ENCODE results near the gene LIN37.
"Not testable (repeated sequence)": the region's sequence is repeated elsewhere in the genome, so short reads cannot be mapped to it uniquely, and the experiment has no call there.

LIN37 gene

DNA sequence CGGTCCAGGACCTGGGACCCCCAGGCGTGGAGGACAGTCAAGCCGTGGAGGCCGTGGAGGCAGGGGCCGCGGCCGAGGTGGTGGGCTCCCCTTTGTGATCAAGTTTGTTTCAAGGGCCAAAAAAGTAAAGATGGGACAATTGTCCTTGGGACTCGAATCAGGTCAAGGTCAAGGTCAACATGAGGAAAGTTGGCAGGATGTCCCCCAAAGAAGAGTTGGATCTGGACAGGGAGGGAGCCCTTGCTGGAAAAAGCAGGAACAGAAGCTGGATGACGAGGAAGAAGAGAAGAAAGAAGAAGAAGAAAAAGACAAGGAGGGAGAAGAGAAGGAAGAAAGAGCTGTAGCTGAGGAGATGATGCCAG is 28.2 kb upstream of the LIN37 start:
- DNase-seq = no peak

- DNase-seq = no peak
Measured at GRCh38 chr19:35720648-35721047, 27.7 kb upstream of the LIN37 start.

GRCh38 chr19:35721374-35721773 is 27.0 kb upstream of the LIN37 start:
- DNase-seq = no peak

DNA sequence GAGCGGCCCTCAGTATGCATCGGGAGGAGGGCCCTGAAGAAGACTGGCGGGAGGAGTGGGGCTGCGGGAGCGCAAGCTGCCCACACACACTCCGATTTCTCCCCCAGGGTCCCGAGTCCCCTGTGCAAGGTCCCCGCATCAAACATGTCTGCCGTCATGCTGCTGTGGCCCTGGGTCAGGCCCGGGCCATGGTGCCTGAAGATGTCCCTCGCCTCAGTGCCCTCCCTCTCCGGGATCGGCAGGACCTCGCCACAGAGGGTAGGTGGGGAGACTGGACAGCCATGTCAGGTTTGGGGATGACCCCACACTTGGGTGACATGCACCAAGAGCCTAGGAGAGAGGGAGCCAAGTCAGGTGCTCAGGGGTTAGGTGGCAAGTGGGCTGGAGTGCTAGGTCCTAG is 25.9 kb upstream of the LIN37 start:
- DNase-seq = no peak

GRCh38 chr19:35722897-35723296 is 25.5 kb upstream of the LIN37 start:
- no peak for DNase-seq

- DNase-seq = no peak
Measured at GRCh38 chr19:35723671-35724070, 24.7 kb upstream of the LIN37 start.

- not testable (repeated sequence) for DNase-seq
Measured at GRCh38 chr19:35724132-35724531, 24.2 kb upstream of the LIN37 start.

DNA sequence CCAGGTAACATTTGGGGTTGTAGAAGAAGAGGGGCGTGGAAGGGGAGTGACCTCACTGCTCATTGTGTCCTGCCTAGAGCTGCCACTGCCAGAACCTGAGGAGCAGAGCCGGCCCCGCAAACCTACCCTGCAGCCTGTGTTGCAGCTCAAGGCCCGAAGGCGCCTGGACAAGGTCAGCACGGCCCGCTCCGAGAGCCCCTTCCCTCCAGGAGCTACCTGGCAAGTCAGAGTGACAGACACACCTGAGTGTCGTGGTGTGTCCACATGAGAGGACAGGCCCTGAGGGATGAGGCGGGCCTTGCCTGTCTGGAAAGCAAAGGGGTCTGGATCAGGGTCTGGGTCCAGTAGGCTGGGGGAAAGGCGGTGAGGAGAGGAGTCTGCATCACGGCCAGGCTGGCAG is 23.8 kb upstream of the LIN37 start:
- no peak for DNase-seq

DNA sequence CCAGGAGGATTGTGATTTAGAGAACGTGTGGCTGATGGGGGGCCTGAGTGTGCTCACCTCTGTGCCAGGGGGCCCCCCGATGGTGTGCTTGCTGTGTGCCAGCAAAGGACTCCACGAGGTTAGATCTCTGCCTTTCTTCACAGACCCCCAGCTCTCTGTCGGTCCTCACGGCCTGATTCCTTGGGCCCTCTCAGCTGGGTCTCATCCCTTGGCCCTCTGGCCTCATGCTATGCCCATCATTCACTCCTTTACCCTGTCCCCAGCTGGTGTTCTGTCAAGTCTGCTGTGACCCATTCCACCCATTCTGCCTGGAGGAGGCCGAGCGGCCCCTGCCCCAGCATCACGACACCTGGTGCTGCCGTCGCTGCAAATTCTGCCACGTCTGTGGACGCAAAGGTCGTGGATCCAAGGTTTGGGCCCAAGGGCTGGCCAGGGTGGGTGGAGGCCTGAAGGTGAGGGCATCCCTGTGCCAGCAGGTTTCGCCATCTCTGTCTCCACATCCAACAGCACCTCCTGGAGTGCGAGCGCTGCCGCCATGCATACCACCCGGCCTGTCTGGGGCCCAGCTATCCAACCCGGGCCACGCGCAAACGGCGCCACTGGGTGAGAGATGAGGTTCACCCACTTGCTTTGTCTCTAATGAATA is 23.0 kb upstream of the LIN37 start:
- no peak for DNase-seq

- no peak for DNase-seq
Measured at GRCh38 chr19:35727053-35727955, 21.1 kb upstream of the LIN37 start.

DNA sequence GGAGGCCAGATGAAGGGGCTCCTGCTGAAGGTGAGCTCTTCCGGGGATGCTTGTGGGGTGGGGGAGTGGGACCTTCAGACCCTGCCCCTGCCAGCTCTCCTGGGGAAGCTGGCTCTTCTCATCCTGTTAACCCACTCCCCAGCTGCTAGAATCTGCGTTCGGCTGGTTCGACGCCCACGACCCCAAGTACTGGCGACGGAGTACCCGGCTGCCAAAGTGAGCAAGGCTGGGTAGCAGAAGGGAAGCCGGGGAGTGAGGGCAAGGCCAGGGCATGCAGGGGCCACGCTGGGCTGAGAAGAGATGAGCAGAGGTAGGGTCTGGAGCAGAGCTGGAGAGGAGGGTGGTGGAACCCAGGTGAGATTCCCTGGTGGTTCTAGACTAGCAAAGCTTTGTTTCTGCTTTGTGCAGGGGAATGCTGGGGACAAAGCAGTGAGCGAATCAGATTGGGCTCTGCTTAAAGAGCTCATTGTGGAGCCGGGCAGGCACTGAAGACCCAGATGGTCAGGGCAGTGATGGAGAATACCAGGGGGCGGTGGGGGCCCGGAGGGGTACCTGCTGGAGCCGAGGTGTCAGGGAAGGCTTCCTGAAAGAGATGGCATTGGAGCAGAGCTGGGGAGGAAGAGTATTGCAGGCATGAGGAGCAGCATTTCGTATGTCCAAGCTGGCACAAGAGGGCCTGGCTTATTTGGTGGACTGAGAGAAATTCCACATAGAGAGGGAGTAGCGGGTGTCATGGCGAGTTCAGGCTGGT is 20.2 kb upstream of the LIN37 start:
- DNase-seq = no peak

DNA sequence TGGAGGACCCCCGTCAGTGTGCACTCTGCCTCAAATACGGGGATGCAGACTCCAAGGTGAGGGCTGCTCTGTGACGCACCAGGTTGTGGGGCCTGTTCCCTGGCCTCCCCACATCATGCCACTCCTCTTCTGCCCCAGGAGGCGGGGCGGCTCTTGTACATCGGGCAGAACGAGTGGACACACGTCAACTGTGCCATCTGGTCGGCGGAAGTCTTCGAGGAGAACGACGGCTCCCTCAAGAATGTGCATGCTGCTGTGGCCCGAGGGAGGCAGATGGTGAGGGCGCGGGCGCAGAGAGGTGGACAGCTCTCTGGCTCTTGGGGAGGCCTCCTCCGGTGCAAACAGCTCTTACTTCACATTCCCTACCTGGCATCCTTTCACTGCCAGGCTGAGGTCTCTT is 19.4 kb upstream of the LIN37 start:
- DNase-seq = no peak

DNA sequence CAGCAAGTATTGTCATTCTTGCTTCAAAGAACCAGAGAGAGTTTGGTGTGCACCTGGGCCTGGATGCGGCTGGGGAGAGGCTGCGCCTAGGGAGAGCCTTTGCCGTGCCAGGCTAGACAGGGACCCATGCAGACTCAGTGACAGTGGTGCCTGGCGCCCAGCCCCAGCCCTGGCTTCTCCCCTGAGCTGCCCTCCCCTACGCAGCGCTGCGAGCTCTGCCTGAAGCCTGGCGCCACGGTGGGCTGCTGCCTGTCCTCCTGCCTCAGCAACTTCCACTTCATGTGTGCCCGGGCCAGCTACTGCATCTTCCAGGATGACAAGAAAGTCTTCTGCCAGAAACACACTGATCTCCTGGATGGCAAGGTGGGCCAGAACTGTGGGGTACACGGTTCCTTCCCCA is 18.6 kb upstream of the LIN37 start:
- no peak for DNase-seq

DNA sequence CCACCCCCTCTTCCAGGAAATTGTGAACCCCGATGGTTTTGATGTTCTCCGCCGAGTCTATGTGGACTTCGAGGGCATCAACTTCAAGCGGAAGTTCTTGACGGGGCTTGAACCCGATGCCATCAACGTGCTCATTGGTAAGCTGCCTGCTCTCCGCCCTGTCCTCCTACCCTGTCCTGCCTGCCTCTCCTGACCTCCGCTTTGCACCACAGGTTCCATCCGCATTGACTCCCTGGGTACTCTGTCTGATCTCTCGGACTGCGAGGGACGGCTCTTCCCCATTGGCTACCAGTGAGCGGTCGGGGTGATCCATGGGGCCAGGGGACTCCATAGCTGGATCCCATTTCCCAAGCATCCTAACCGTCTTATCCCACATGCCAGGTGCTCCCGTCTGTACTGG is 18.1 kb upstream of the LIN37 start:
- no peak for DNase-seq

GRCh38 chr19:35731353-35731752 is 17.0 kb upstream of the LIN37 start:
- no peak for DNase-seq

- no peak for DNase-seq
Measured at GRCh38 chr19:35731779-35732405, 16.5 kb upstream of the LIN37 start.

GRCh38 chr19:35732540-35733179 is 15.7 kb upstream of the LIN37 start:
- DNase-seq = no peak

DNA sequence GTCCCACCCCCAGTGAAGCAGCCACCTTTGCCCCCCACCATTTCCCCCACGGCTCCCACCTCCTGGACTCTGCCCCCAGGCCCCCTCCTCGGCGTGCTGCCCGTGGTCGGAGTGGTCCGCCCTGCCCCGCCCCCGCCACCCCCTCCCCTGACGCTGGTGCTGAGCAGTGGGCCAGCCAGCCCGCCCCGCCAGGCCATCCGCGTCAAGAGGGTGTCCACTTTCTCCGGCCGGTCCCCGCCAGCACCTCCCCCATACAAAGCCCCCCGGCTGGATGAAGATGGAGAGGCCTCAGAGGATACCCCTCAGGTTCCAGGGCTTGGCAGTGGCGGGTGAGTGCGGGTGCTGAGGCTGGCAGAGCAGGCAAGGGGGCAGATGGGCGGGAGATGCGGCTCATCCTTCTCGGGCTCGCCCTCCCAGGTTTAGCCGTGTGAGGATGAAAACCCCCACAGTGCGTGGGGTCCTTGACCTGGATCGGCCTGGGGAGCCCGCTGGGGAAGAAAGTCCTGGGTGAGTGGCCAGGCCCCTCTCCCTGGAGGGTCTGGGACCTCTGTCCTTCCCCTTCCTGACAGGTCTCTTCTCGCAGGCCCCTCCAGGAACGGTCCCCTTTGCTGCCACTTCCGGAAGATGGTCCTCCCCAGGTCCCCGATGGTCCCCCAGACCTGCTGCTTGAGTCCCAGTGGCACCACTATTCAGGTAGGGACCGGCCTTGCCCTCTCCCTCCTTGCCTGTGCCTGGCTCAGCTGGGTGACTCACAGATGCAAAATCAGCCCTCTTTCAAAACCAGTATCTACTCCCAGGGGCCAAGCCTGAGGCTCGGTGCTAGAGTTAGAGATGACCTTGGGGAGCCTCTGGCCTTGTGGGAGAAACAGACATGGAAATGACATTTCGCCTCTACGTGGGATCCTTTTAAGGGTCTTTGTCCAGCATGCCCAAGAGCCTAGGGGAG is 14.9 kb upstream of the LIN37 start:
- no peak for DNase-seq

- DNase-seq = no peak
Measured at GRCh38 chr19:35734273-35734672, 14.1 kb upstream of the LIN37 start.

GRCh38 chr19:35734889-35735288 is 13.5 kb upstream of the LIN37 start:
- DNase-seq = no peak

Data from NCI-H1417 treated with DMSO at 0.1 percent for 48 hours (cell line).